Measurements from ENCODE around the gene RAVER1.

DNA sequence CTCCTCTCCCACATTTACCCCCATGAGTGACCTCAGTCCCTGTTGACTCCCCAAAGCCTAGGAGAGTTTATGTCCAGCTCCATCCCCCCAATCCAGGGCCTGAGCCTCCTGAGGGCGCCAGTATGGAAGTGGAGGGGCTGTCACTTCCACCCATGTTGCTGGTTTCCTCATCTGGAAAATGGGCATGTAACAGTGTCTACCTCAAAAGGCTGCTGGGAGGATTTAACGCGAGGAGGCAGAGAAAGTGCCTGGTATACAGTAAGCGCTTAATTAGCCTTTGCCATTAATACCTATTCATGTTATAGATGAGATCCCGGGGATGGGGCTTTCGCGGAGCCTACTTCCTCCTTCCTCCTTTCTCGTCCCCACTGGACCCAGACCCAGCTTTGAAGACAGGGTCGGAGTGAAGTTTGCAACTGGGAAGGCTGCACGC is 46.6 kb upstream of the RAVER1 start:
- TF ChIP-seq, protein P1, sequence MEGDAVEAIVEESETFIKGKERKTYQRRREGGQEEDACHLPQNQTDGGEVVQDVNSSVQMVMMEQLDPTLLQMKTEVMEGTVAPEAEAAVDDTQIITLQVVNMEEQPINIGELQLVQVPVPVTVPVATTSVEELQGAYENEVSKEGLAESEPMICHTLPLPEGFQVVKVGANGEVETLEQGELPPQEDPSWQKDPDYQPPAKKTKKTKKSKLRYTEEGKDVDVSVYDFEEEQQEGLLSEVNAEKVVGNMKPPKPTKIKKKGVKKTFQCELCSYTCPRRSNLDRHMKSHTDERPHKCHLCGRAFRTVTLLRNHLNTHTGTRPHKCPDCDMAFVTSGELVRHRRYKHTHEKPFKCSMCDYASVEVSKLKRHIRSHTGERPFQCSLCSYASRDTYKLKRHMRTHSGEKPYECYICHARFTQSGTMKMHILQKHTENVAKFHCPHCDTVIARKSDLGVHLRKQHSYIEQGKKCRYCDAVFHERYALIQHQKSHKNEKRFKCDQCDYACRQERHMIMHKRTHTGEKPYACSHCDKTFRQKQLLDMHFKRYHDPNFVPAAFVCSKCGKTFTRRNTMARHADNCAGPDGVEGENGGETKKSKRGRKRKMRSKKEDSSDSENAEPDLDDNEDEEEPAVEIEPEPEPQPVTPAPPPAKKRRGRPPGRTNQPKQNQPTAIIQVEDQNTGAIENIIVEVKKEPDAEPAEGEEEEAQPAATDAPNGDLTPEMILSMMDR (conservative IDR thresholded peaks at IDR 0.05; ENCODE audit: low read depth, low read length), result no peak; the same call in 1 of the 2 replicates
- TF ChIP-seq EZH2phosphoT487 (IDR thresholded peaks at IDR 0.05; ENCODE audit: borderline replicate concordance, low read length), result no peak
